IMR-90 (cell line): ENCODE data around the gene DHFR.

Experiments
- BHLHE40 ChIP-seq: fragments of 150-350 bp; IDR thresholded peaks from 2 replicates; pipeline ENCODE4 v1.6.1; 2016; ENCODE audit warnings: mild to moderate bottlenecking, low read depth, low read length
- CEBPB ChIP-seq: IDR thresholded peaks from 2 replicates; pipeline ENCODE4 v1.6.1; 2012; ENCODE audit warnings: low read depth, low read length, improper control_type of control experiment
- CTCF ChIP-seq: conservative IDR thresholded peaks from 2 replicates; pipeline ENCODE4 v1.5.1; 2012; ENCODE audit warnings: mild to moderate bottlenecking, low read depth, low read length, improper control_type of control experiment
- MAFK ChIP-seq: IDR thresholded peaks from 2 replicates; pipeline ENCODE4 v1.6.1; 2012; ENCODE audit warnings: low read depth, low read length, improper control_type of control experiment
- MAZ ChIP-seq: IDR thresholded peaks from 2 replicates; pipeline ENCODE4 v1.6.1; 2012; ENCODE audit warnings: low read depth, mild to moderate bottlenecking, low read length, improper control_type of control experiment, moderate library complexity, borderline replicate concordance
- POLR2A ChIP-seq: IDR thresholded peaks from 2 replicates; pipeline ENCODE4 v1.6.1; 2012; ENCODE audit warnings: mild to moderate bottlenecking, low read depth, low read length
- RAD21 ChIP-seq: IDR thresholded peaks from 2 replicates; pipeline ENCODE4 v1.6.1; 2012; ENCODE audit warnings: low read length, improper control_type of control experiment
- SMC3 ChIP-seq: fragments of 150-350 bp; IDR thresholded peaks from 2 replicates; pipeline ENCODE4 v1.6.1; 2016; ENCODE audit warnings: low read depth, mild to moderate bottlenecking, antibody characterized with exemption, low read length, moderate library complexity
- USF2 ChIP-seq: fragments of 150-350 bp; IDR thresholded peaks from 2 replicates; pipeline ENCODE4 v1.6.1; 2017; ENCODE audit warnings: mild to moderate bottlenecking, antibody characterized with exemption, low read length, low read depth

GRCh38 chr5:80623999-80624398, 30.8 kb downstream of the DHFR start:
- TF ChIP-seq CTCF (no peak), POLR2A (no peak), RAD21 (no peak), SMC3 (no peak), BHLHE40 (no peak), MAFK (no peak), USF2 (no peak), MAZ (no peak), CEBPB (no peak)
